HG02623 (cell line): ENCODE measurements around the gene PRMT1.
A peak's percentile ranks its signal among the peaks of the same experiment; 100 is the strongest.

ENCODE experiments used
- ATAC-seq: cut with Tn5 transposase; IDR thresholded peaks from one replicate; pipeline ENCODE4 v1.9.1; 2021; ENCODE audit warnings: moderate library complexity; ENCODE audit not compliant: unreplicated experiment

The PRMT1 gene

GRCh38 chr19:49651029-49651819 lies 25.8 kb upstream of the PRMT1 start:
- ATAC-seq: no peak

GRCh38 chr19:49651820-49652550 lies 25.1 kb upstream of the PRMT1 start:
- ATAC-seq: no peak

GRCh38 chr19:49652551-49653465 lies 24.3 kb upstream of the PRMT1 start:
- no peak for ATAC-seq

- ATAC-seq: no peak
Observed at GRCh38 chr19:49653466-49653806, 23.6 kb upstream of the PRMT1 start.

GRCh38 chr19:49654581-49654980 lies 22.5 kb upstream of the PRMT1 start:
- no peak for ATAC-seq

GRCh38 chr19:49655570-49656455 lies 21.3 kb upstream of the PRMT1 start:
- ATAC-seq: no peak

- ATAC-seq: no peak
Observed at GRCh38 chr19:49656456-49657109, 20.5 kb upstream of the PRMT1 start.

- no peak for ATAC-seq
Observed at GRCh38 chr19:49657493-49658138, 19.5 kb upstream of the PRMT1 start.

- no peak for ATAC-seq
Observed at GRCh38 chr19:49658139-49658517, 18.9 kb upstream of the PRMT1 start.

GRCh38 chr19:49658566-49659442 lies 18.3 kb upstream of the PRMT1 start:
- no peak for ATAC-seq

- no peak for ATAC-seq
Observed at GRCh38 chr19:49660338-49660961, 16.6 kb upstream of the PRMT1 start.

GRCh38 chr19:49662011-49662410 lies 15.1 kb upstream of the PRMT1 start:
- ATAC-seq: no peak

GRCh38 chr19:49663224-49663623 lies 13.8 kb upstream of the PRMT1 start:
- ATAC-seq: no peak

GRCh38 chr19:49664171-49665035 lies 12.7 kb upstream of the PRMT1 start:
- no peak for ATAC-seq

- no peak for ATAC-seq
Observed at GRCh38 chr19:49665036-49665350, 12.1 kb upstream of the PRMT1 start.

- peak; percentile 77 for ATAC-seq
Observed at GRCh38 chr19:49665351-49666119, 11.5 kb upstream of the PRMT1 start, which contains the start of the genes BCL2L12 and IRF3. TSS of gene BCL2L12 (plus strand) at chr19:49665933. CDS start at chr19:49666693, 760 bp downstream. TSS of gene IRF3 (minus strand) at chr19:49665857. CDS start at chr19:49664838, 1,019 bp downstream.
